ENCODE measurements around the gene TRIM7.
"Not testable (repeated sequence)": the region's sequence is repeated elsewhere in the genome, so short reads cannot be mapped to it uniquely, and the experiment has no call there.

Gene TRIM7

DNA sequence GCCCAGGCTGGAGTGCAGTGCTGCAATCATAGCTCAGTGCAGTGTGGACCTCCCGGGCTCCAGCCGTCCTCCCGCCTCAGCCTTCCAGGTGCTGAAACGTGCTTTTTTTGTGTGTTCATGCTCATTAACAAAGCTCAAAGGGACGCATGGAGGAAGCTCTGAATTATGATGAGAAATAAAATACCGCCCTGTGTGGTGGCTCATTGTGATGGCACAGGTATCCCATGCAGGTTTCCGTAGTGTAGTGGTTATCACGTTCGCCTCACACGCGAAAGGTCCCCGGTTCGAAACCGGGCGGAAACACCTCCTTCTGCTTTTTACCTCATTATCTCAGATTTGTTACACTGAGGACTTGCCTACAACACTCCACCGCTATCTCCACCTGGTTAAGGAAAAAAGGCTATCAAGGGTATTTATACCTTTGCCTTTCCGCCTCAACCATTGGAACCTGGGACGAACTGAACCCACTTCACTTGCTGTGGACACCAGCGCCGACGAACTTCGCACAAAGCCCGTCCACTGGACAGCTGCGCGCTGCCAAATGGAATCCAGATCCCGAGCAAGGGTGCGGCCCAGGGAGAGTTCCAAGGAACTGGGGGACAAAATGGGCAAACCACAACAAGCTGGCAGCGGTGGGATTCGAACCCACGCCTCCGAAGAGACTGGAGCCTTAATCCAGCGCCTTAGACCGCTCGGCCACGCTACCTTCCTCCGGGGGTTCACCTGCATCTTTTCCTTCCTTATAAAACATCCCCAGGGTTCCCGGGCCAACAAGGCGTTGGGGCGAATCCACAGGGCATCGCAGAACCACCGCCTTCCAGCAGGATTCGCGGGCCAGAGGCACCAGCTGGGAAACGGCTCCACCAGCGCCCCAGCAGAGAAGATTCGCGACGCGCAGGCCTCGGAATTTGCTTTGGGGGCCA lies 31.3 kb downstream of the TRIM7 start:
- DNase-seq (ENCODE audit: low read depth in 2 of 2, low spot score in 1 of 2) = peak in 1 of 2 donors; percentile 21

DNA sequence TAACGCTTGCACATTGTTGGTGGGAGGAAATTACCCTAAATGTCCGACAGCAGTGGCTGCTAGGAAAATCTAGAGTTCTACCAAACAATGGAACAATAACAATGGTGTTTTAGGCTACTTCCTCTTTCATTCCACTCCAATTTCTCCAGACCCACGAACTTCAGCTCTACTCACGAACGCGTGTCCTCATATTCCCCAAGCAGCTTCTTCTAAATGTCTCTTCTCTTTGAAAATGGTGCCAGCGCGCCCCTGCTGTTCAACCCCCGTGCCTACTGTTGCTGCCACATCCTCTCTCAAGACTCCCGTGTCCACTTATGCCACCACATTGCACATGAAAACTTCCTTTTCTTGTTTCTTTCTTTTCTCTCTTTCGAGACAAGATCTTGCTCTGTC lies 32.0 kb downstream of the TRIM7 start:
- DNase-seq (ENCODE audit: low read depth in 2 of 2, low spot score in 1 of 2) = no peak

DNA sequence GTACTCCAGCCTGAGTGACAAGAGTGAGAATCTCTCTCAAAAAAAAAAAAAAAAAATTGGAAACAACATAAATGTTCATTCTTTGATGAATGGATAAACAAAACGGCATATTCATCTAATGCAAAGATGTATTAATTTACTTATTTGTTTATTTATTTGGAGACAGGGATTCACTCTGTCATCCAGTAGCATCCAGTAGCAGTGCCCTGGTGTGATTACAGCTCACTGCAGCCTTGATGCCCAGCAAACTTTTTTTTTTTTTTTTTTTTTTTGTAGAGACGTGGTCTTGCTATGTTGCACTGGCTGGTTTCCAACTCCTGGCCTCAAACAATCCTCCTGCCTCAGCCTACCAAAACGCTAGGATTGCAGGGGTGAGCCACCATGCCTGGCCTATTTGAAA lies 33.2 kb downstream of the TRIM7 start:
- no peak for DNase-seq (ENCODE audit: low read depth in 2 of 2, low spot score in 1 of 2)

DNA sequence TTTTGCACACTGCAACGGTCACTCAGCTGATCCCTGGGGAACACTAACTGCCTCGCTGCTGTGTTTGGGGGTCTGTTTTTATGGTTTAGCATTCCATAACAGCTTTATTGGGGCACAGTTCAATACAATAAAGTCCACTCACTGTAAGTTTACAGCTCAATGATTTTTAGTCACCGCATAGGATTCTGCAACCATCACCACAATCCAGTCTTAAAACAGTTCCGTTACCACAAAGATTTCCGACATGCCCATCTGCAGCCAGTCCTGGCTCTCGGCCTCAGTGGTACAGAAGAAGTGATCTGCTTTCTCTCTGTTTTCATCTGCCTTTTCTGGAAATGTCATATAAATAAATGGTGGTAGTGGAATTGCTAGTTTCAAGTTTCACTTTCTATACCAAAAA lies 34.0 kb downstream of the TRIM7 start:
- DNase-seq (ENCODE audit: low read depth in 2 of 2, low spot score in 1 of 2) = no peak

DNA sequence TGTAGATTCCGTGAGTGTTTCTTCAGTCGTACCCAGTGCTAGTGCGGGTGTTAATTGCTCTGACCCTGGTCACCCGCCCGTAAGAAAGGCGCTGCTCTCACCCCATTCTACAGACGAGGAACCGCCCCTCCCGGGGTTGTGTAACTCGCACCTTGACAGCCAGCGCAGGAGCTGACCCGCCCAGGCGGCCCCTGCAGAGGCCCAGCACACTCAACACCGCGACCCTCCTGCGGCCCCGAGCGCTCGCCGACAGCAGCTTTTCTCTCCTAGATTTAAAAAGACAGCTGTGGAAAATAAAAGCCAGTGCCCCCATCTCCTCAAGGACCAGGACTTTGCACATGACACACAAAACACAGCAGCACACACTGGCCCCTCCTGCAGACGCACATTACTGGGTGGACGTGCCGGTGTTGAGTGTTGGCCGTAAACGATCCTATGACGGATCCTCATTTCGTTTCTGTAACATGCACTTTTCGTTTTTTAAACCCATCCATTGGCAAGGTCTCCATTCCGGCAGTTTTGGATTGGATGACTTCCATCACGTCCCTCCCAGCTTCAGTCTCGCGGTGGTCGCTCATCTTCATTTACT lies 34.7 kb downstream of the TRIM7 start:
- DNase-seq (ENCODE audit: low read depth in 2 of 2, low spot score in 1 of 2) = no peak

DNA sequence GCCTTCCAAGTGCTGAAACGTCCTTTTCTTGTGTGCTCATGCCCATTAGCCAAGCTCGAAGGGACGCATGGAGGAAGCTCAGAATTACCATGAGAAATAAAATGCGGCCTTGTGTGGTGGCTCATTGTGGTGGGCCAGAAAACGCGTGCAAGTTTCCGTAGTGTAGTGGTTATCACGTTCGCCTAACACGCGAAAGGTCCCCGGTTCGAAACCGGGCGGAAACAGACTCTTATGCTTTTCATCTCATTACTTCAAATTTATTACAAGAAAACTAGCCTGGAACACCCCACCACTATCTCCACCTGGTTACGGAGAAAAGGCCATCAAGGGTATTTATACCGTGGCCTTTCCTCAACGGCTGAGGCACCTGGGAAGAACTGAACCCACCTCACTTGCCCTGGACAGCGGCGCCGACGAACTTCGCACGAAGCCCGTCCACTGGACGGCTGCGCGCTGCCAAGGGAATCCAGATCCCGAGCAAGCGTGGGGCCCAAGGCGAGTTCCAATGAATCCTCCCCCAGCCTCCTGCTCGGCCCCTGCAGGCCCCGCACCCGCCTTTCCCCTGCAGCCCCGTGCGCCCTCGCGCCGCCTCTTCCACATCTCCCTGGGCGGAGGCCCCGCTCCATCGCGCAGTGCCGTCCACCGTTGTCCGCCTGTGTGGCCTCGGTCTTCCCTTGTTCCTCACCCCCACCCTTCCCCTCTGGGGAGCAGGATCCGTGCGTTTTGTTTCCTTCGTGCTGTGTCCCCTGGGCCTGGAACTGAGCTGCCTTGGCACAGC lies 35.3 kb downstream of the TRIM7 start:
- peak in 1 of 2 donors; percentile 60 for DNase-seq (ENCODE audit: low read depth in 2 of 2, low spot score in 1 of 2)

DNA sequence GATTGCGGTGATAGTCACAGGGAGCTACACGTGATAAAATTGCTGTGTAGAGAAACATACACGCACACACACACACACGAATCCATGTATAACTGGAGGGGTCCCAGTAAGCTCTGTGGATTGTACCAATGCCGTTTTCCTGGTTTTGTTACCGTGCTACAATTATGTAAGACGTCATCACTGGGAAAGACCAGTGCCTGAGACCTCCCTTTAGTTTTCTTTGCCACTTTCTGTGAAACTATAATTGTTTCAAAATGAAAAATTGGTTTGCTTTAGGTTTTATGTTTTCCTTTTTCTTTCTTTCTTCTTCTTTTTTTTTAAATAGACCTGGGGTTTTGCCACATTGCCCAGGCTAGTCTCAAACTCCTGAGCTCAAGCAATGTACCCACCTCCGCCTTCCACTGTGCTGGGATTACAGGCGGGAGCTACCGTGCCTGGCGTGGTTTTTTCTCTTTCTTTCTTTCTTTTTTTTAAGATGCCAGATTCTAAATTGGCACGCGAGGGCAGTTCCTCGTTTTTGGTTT lies 36.3 kb downstream of the TRIM7 start:
- no peak for DNase-seq (ENCODE audit: low read depth in 2 of 2, low spot score in 1 of 2)

DNA sequence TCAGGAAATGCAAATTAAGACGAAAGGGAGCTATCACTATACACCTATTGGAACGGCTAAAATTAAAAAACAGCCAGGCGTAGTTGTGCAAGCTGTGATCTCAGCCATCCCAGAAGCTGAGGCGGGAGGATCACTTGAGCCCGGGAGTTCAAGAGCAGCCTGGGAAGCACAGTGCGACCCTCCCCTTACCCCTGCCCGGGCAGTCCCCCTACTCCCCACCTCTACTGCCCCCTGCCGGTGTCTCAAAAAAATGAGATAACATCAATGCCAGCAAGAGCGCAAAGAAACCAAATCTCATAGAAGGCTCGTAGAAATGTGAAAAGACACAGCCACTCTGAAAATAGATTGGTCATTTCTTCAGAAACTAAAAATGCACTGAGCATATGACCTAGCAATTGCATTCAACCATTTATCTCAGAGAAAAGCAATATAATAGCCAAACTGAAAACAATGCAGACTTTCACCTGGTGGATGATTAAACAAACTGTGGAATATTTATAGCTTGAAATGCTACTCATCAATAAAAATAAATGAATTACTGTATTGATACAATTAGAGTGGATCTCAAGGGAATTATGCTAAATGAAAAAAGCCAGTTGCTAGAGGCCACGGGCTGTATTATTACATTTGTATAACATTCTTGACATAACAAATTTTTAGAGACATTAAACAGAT lies 37.0 kb downstream of the TRIM7 start:
- DNase-seq (ENCODE audit: low read depth in 2 of 2, low spot score in 1 of 2) = no peak

DNA sequence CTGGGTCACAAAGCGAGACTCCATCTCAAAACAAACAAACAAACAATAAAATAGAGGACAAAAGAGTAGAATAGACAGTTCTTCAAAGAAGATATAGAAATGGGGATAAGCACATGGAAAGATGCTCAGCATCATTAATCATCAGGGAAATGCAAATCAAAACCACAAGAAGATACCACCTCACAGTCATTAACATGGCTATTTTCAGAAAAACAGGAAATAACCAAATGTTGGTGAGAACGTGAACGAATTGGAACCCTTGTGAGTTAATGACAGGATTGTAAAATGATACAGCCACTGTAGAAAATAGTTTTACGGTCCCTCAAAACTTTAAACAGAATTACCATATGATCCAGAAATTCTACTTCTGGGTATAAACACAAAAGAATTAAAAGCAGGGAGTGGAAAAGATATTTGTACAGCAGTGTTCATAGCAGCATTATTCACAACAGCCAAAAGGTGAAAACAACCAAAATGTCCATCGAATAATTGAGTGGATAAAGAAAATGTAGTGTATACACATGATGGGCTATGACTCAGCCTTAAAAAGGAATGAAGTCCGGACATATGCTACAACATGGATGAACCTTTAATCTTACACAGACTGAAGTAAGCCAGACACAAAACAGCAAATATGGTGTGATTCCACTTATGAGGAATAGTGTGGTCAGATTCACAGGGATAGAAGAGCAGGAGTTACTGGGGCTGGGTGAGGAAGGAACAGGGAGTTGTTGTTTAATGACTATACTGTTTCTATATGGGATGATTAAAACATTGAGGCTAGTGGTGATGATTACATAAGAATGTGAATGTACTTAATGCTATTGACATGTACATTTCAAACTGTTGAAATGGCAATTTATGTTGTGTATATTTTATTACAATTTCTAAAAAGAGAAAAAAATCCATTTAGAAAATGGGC lies 37.9 kb downstream of the TRIM7 start:
- DNase-seq (ENCODE audit: low read depth in 2 of 2, low spot score in 1 of 2) = no peak

DNA sequence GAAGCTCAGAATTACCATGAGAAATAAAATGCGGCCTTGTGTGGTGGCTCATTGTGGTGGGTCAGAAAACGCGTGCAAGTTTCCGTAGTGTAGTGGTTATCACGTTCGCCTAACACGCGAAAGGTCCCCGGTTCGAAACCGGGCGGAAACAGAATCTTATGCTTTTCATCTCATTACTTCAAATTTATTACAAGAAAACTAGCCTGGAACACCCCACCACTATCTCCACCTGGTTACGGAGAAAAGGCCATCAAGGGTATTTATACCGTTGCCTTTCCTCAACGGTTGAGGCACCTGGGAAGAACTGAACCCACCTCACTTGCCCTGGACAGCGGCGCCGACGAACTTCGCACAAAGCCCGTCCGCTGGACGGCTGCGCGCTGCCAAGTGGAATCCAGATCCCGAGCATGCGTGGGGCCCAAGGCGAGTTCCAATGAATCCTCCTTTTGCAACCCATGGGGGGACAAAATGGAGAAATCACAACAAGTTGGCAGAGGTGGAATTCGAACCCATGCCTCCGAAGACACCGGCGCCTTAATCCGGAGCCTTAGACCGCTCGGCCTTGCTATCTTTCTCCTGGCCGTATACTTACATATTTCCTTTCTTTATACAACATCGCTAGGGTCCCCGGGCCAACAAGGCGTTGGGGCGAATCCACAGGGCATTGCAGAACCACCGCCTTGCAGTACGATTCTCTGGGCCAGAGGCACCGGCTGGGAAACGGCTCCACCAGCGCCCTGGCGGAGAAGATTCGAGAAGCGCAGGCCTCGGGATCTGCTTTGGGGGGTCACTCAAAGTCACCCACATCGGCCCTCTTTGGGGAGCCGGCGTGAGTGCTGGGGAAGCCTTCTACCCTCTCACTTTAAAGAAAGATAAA lies 40.7 kb downstream of the TRIM7 start:
- DNase-seq (ENCODE audit: low read depth in 2 of 2, low spot score in 1 of 2) = no peak

DNA sequence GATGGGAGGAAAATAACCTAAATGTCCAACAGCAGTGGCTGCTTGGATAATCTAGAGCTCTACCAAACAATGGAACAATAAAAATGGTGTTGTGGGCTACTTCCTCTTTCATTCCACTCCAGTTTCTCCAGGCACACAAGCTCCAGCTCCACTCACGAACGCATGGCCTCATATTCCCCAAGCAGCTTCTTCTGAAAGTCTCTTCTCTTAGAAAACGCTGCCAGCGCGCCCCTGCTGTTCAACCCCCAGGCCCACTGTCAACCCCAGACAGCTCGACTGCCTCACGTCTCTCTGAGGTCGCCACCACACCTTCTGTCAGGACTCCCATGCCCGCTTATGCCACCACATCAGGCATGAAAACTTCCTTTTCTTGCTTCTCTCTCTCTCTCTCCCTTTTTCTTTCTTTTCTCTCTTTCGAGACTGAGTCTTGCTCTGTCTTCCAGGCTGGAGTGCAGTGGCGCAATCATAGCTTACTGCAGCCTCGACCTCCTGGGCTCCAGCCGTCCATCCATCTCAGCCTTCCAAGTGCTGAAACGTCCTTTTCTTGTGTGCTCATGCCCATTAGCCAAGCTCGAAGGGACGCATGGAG lies 41.4 kb downstream of the TRIM7 start:
- no peak for DNase-seq (ENCODE audit: low read depth in 2 of 2, low spot score in 1 of 2)

DNA sequence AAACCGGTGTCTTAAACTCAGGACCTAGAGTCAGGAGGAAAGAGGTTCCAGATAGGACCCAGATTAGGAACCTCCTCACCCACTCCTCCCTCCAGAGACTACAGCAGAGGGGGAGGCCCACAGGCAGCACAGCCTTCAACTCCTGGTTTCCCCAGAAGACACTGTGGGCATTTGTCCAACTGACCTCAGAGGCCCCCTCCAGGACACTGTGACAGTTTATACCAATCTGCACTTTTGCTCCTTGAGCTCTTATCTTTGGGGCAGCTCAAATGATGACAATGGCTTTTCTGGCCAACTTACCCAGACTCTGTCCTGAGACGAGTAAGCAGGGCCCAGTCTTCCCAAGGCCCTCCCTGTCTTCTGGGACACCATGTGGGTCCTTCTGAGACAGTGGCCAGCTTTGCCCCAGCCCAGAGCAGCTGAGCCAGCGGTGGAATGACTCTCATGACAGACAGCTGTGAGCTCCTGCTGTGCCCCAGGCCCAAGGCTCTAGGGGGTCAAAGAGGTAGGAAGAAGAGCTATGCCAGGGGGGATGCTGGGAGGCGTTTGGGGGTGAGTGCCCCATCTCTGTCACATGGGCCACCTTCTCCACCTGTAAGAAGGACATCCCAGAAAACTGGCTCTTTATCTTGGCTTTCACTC lies 43.3 kb downstream of the TRIM7 start:
- DNase-seq (ENCODE audit: low read depth in 2 of 2, low spot score in 1 of 2) = no peak

DNA sequence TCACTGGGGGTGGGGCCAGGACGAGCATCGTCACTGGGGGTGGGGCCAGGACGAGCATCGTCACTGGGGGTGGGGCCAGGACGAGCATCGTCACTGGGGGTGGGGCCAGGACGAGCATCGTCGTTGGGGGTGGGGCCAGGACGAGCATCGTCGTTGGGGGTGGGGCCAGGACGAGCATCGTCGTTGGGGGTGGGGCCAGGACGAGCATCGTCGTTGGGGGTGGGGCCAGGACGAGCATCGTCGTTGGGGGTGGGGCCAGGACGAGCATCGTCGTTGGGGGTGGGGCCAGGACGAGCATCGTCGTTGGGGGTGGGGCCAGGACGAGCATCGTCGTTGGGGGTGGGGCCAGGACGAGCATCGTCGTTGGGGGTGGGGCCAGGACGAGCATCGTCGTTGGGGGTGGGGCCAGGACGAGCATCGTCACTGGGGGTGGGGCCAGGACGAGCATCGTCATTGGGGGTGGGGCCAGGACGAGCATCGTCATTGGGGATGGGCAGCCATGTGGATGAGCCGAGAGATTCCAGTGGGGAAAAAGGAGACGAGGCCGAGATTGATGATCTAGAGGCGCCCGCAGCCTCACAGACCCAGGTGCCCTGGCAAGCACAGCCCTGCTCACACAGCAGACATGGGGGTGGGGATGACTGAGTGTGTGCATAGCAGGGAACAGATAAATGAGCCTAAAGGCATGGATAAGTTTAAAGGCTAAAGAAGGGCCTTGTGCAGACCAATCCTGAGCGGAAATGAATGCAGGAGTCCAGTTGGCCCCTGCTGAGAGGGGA lies 44.1 kb downstream of the TRIM7 start:
- DNase-seq (ENCODE audit: low read depth in 2 of 2, low spot score in 1 of 2) = not testable (repeated sequence)

DNA sequence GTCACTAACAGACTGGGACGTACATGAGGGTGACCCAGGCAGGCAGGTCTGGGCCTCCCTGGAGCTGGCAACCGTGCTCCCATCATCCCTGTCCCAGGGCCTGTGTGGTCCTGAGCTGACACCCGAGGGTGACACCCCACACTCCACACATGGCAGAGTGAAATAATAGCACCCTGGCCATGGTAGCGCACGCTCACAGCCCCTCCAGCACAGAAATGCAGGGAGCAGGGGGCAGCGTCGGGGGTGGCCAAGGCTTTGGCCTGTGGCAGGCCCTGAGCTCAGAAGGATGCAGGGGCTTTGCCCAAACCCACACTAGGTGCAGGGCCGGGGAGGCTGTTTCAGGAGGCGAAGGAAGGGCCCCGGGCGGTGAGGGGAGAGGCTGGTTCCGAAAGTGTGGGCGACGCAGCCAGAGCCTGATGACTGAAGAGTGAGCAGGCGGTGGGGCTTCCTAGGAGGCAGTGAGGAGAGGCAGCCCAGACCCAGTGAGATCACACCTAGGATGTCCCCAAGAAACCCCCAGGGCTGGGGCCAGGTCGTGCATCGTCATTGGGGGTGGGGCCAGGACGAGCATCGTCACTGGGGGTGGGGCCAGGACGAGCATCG lies 44.7 kb downstream of the TRIM7 start:
- DNase-seq (ENCODE audit: low read depth in 2 of 2, low spot score in 1 of 2) = peak in 1 of 2 donors; percentile 53

DNA sequence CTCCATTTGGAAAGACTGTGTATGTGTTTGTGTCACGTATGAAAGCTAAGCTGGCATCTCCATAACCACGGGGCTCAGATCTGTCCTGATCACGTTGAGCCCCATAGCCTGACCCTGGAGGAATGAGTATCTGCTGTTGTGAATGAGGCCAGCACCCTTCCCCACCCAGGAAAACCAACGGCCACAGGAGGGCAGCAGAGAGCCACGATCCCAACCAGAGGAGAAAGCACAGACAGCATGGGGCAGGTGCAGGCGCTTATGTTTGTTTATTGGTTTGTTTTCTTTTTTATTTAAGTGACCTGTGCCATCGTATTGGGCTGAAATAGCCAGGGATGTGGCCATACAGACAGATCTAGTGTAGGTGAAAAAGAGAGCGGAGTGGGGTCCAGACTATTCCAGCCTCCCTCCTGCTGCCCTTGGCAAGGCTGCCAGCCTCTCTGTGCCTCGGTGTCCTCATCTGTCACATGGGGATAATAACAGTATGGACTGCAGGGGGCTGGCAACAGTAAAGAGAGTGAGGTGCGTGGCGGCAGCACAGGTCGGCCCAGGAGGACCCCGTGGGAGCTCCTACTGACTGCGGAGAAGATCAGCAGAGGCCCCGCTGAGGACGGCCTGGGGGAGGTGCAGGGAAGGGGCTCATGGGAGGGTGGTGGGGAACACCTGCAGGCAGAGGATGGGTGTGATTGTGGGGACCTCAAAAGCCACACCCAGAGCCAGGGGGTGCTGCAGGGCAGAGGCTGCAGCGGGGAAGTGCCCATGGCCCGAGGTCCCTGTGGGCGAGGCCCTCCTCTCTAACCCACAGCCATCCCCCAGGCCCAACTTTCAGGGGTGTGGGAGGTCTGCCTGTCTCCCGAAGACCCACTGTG lies 45.5 kb downstream of the TRIM7 start:
- DNase-seq (ENCODE audit: low read depth in 2 of 2, low spot score in 1 of 2) = peak; percentile 88 to 94

DNA sequence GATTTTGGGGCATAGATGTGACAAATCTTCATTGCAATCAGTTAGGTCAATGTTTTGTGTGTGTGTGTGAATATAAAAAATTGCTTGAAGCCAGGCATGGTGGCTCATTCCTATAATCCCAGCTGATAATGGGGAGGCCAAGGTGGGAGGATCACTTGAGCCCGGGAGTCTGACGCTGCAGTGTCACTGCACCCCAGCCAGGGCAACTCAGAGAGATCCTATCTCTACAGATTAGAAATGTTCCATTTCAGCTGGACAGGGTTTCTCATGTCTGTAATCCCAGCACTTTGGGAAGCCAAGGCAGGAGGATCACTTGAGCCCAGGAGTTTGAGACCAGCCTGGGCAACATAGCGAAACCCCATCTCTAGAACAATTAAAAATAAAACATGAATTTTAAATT lies 46.1 kb downstream of the TRIM7 start:
- no peak for DNase-seq (ENCODE audit: low read depth in 2 of 2, low spot score in 1 of 2)

Data from stimulated activated CD8-positive, alpha-beta memory T cell treated with anti-CD3 and anti-CD28 coated beads, Interleukin-4, amount 100 ng/mL, for 1 hour (primary cell).